Neutrophil (primary cell): ENCODE results near the gene GOLGB1.

Source experiments
- H3K27ac ChIP-seq: fragments of 200-600 bp; sonication (generic); 2 replicates; pipeline ENCODE4 v1.5.1; 2016; ENCODE audit warnings: mild to moderate bottlenecking, moderate library complexity
- H3K27me3 ChIP-seq: fragments of 200-600 bp; sonication (generic); 2 replicates; pipeline ENCODE4 v1.6.0; 2016; ENCODE audit warnings: mild to moderate bottlenecking
- H3K36me3 ChIP-seq: fragments of 200-600 bp; sonication (generic); 2 replicates; pipeline ENCODE4 v1.5.1; 2017
- H3K4me1 ChIP-seq, 2 experiments: fragments of 200-600 bp in 1 of 2; sonication (generic) in 1 of 2; 1 replicate in 1 of 2; 2 replicates in 1 of 2; pipeline versions ENCODE4 v1.5.1 to v1.6.1; 2013 to 2016; ENCODE audit warnings: low read depth in 1 of 2, low read length in 1 of 2, mild to moderate bottlenecking in 1 of 2, moderate library complexity in 1 of 2; ENCODE audit not compliant: control insufficient read depth in 1 of 2, insufficient read depth in 1 of 2
- H3K4me3 ChIP-seq, 2 experiments: fragments of 200-600 bp in 1 of 2; sonication (generic) in 1 of 2; 1 replicate in 1 of 2; 2 replicates in 1 of 2; pipeline ENCODE4 v1.5.1; 2013 to 2016; ENCODE audit warnings: low read depth in 1 of 2, low read length in 1 of 2, mild to moderate bottlenecking in 1 of 2, moderate library complexity in 1 of 2
- H3K9me3 ChIP-seq: fragments of 200-600 bp; sonication (generic); 2 replicates; pipeline ENCODE4 v1.5.1; 2016
- CTCF ChIP-seq: fragments of 200-600 bp; sonication (generic); IDR thresholded peaks from 2 replicates; pipeline ENCODE4 v1.5.1; 2016; ENCODE audit warnings: antibody characterized with exemption

GOLGB1 gene

GRCh38 chr3:121641127-121641526 is 108.4 kb downstream of the GOLGB1 start:
- Histone ChIP-seq H3K9me3 (no peaks in the 10 kb centered on the region), H3K27me3 (no peaks in the 10 kb centered on the region), H3K4me3 (no peak overlapping the region), H3K27ac (no peak overlapping the region), H3K36me3 (peaks cover 93% of the 10 kb centered on the region), H3K4me1 (no peaks in the 10 kb centered on the region)
- TF ChIP-seq CTCF = no peak

- Histone ChIP-seq H3K36me3 (peaks cover 98% of the 10 kb centered on the region), H3K4me3 (no peak overlapping the region)
- TF ChIP-seq CTCF = no peak
These were observed 111.6 kb downstream of the GOLGB1 start for GRCh38 chr3:121637922-121638321.

GRCh38 chr3:121630355-121630754 is 119.2 kb downstream of the GOLGB1 start:
- TF ChIP-seq CTCF = no peak
- no peak overlapping the region for H3K4me3 ChIP-seq
- peak overlapping the region; percentile 60 for H3K27ac ChIP-seq
- no peaks in the 10 kb centered on the region for H3K4me1 ChIP-seq
- no peaks in the 10 kb centered on the region for H3K27me3 ChIP-seq
- peaks cover 72% of the 10 kb centered on the region for H3K36me3 ChIP-seq
- H3K9me3 ChIP-seq = no peaks in the 10 kb centered on the region

More at GRCh38 chr3:121637922-121638321, 111.6 kb downstream of the GOLGB1 start:
- Histone ChIP-seq H3K9me3 (no peaks in the 10 kb centered on the region), H3K27ac (no peak overlapping the region), H3K4me1 (no peaks in the 10 kb centered on the region), H3K27me3 (no peaks in the 10 kb centered on the region)

GRCh38 chr3:121629601-121630000 is 119.9 kb downstream of the GOLGB1 start:
- H3K27ac ChIP-seq = peak overlapping the region; percentile 60
- peaks cover 64% of the 10 kb centered on the region for H3K36me3 ChIP-seq
- no peak overlapping the region for H3K4me3 ChIP-seq
- no peaks in the 10 kb centered on the region for H3K9me3 ChIP-seq
- H3K27me3 ChIP-seq = no peaks in the 10 kb centered on the region
- no peaks in the 10 kb centered on the region for H3K4me1 ChIP-seq
- TF ChIP-seq CTCF = no peak

GRCh38 chr3:121627622-121628021 is 121.9 kb downstream of the GOLGB1 start:
- Histone ChIP-seq H3K4me1 (no peaks in the 10 kb centered on the region), H3K36me3 (peaks cover 45% of the 10 kb centered on the region), H3K4me3 (no peak overlapping the region), H3K9me3 (no peaks in the 10 kb centered on the region), H3K27me3 (no peaks in the 10 kb centered on the region), H3K27ac (no peak overlapping the region)
- no peak for TF ChIP-seq CTCF

GRCh38 chr3:121627211-121627610 is 122.3 kb downstream of the GOLGB1 start:
- Histone ChIP-seq H3K4me3 (no peak overlapping the region), H3K27me3 (no peaks in the 10 kb centered on the region), H3K36me3 (peaks cover 40% of the 10 kb centered on the region), H3K27ac (no peak overlapping the region), H3K4me1 (no peaks in the 10 kb centered on the region), H3K9me3 (no peaks in the 10 kb centered on the region)
- TF ChIP-seq CTCF = no peak
